ENCODE results near the gene SOCS4. TPM values are rescaled to one million over a fixed set of nuclear protein-coding genes. Genes with fewer than 3 reads are reported as not detected.

Gene SOCS4
- total RNA-seq, 1 experiment from 2014 or later, result 19.9 TPM

GRCh38 chr14:55054098-55054497, 27.1 kb downstream of the SOCS4 start:
- Histone ChIP-seq H3K27me3 (ENCODE audit: control insufficient read depth, insufficient read depth, low read length) (no peaks in the 10 kb centered on the region), H3K4me1 (ENCODE audit: control insufficient read depth, insufficient read depth, low read length) (peaks cover 10% of the 10 kb centered on the region), H3K4me3 (ENCODE audit: low read depth in 2 of 2, low read length in 2 of 2) (no peak overlapping the region), H3K9me3 (ENCODE audit: control insufficient read depth, insufficient read depth, low read depth, low read length) (no peaks in the 10 kb centered on the region), H3K27ac (ENCODE audit: low read length) (no peak overlapping the region), H3K36me3 (ENCODE audit: control insufficient read depth, insufficient read depth, low read length) (peaks cover 14% of the 10 kb centered on the region)
- DNase-seq (ENCODE audit: low read depth, low spot score), result no peak
- intact Hi-C loops (cut with micrococcal nuclease; ENCODE audit: unreplicated experiment), result no loop called here
- TF ChIP-seq CTCF (IDR thresholded peaks at IDR 0.05) (no peak), SIN3A (IDR thresholded peaks at IDR 0.05; ENCODE audit: borderline replicate concordance, insufficient read depth, low read depth, low read length) (no peak), POLR2AphosphoS5 (IDR thresholded peaks at IDR 0.05; ENCODE audit: low read depth, low read length) (no peak), TCF7L2 (IDR thresholded peaks at IDR 0.05; ENCODE audit: low read depth, low read length) (no peak), REST (IDR thresholded peaks at IDR 0.05; ENCODE audit: insufficient read depth in 1 of 2, low read depth in 2 of 2, low read length in 1 of 2) (no peak)
- in situ Hi-C loops (cut with HindIII; ENCODE audit: low pct_unique_long_range_greater_than_20kb, low sequenced_read_pairs), result no loop called here
- CTCF ChIA-PET, result no interaction called here
- ATAC-seq, result no peak
- POLR2A ChIA-PET, result interaction anchor here (0.6 kb wide), 1 partner anchor 134 kb away, joined by 4 read pairs; no protein-coding TSS in a partner anchor
- BruUV-seq (replicated peaks), result no TSS peak

GRCh38 chr14:55057919-55058318, 30.9 kb downstream of the SOCS4 start:
- H3K4me3 ChIP-seq (ENCODE audit: low read depth in 2 of 2, low read length in 2 of 2), result no peak overlapping the region
- in situ Hi-C loops (cut with HindIII; ENCODE audit: low pct_unique_long_range_greater_than_20kb, low sequenced_read_pairs) (no loop called here), intact Hi-C loops (cut with micrococcal nuclease; ENCODE audit: unreplicated experiment) (no loop called here)
- CTCF ChIA-PET, result no interaction called here
- no peaks in the 10 kb centered on the region for H3K27me3 ChIP-seq (ENCODE audit: control insufficient read depth, insufficient read depth, low read length)
- DNase-seq (ENCODE audit: low read depth, low spot score) (no peak), ATAC-seq (no peak)
- BruUV-seq (replicated peaks), result no TSS peak
- POLR2A ChIA-PET, result interaction anchor here (0.6 kb wide), 1 partner anchor 69 kb away, joined by 3 read pairs; no protein-coding TSS in a partner anchor
- peaks cover 5% of the 10 kb centered on the region for H3K4me1 ChIP-seq (ENCODE audit: control insufficient read depth, insufficient read depth, low read length)
- peaks cover 8% of the 10 kb centered on the region; the same call in 1 of the 2 replicates for H3K36me3 ChIP-seq (ENCODE audit: control insufficient read depth, insufficient read depth, low read length)
- TF ChIP-seq REST (IDR thresholded peaks at IDR 0.05; ENCODE audit: insufficient read depth in 1 of 2, low read depth in 2 of 2, low read length in 1 of 2) (no peak), CTCF (IDR thresholded peaks at IDR 0.05) (no peak), TCF7L2 (IDR thresholded peaks at IDR 0.05; ENCODE audit: low read depth, low read length) (no peak), SIN3A (IDR thresholded peaks at IDR 0.05; ENCODE audit: borderline replicate concordance, insufficient read depth, low read depth, low read length) (no peak)
- no peak overlapping the region for H3K27ac ChIP-seq (ENCODE audit: low read length)
- H3K9me3 ChIP-seq (ENCODE audit: control insufficient read depth, insufficient read depth, low read depth, low read length), result no peaks in the 10 kb centered on the region

Data from Panc1 (cell line).